ENCODE results near the gene CENPS.

- TF ChIP-seq, protein P1, sequence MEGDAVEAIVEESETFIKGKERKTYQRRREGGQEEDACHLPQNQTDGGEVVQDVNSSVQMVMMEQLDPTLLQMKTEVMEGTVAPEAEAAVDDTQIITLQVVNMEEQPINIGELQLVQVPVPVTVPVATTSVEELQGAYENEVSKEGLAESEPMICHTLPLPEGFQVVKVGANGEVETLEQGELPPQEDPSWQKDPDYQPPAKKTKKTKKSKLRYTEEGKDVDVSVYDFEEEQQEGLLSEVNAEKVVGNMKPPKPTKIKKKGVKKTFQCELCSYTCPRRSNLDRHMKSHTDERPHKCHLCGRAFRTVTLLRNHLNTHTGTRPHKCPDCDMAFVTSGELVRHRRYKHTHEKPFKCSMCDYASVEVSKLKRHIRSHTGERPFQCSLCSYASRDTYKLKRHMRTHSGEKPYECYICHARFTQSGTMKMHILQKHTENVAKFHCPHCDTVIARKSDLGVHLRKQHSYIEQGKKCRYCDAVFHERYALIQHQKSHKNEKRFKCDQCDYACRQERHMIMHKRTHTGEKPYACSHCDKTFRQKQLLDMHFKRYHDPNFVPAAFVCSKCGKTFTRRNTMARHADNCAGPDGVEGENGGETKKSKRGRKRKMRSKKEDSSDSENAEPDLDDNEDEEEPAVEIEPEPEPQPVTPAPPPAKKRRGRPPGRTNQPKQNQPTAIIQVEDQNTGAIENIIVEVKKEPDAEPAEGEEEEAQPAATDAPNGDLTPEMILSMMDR (IDR thresholded peaks at IDR 0.05), result no peak
- TF ChIP-seq EP300 (IDR thresholded peaks at IDR 0.05), result no peak
- TF ChIP-seq POLR2A (IDR thresholded peaks at IDR 0.05), result no peak
Observed at GRCh38 chr1:10459184-10459583, 29.0 kb downstream of the CENPS start.

All from tibial nerve (tissue), 4 donors.